GM12878 (cell line): ENCODE results near the gene NXN. TPM values are rescaled to one million over a fixed set of nuclear protein-coding genes. Genes with fewer than 3 reads are reported as not detected.
A peak's percentile ranks its signal among the peaks of the same experiment; 100 is the strongest.

Experiments
- ATAC-seq: fragments of 200-7000 bp; cut with Tn5 transposase; 3 replicates; pipeline ENCODE4 v1.9.1; 2020; ENCODE audit warnings: mild to moderate bottlenecking, moderate library complexity
- BruUV-seq: library from RNA; stranded (reverse); fragments of 400-500 nt; replicated peaks from 2 replicates; lab custom pipeline; 2021; lab: Mats Ljungman, UMichigan
- CTCF ChIA-PET: fragments of 300-600 bp; sonication (Branson Sonifier 250); formaldehyde crosslinking; extraction: SDS; loops from one replicate; lab custom pipeline; 2021; ENCODE audit warnings: inconsistent platforms; lab: Yijun Ruan, JAX
- POLR2A ChIA-PET: fragments of 350-600 bp; formaldehyde crosslinking; extraction: SDS; loops from one replicate; lab custom pipeline; 2021; ENCODE audit warnings: inconsistent platforms; lab: Charles Lee
- RAD21 ChIA-PET: fragments of 300-600 bp; sonication (Branson Sonifier 250); formaldehyde crosslinking; loops from one replicate; lab custom pipeline; 2023; ENCODE audit warnings: antibody characterized with exemption; ENCODE audit not compliant: unreplicated experiment; lab: Charles Lee
- SMC1A ChIA-PET: fragments of 300-600 bp; sonication (Branson Sonifier 250); formaldehyde crosslinking; loops from one replicate; lab custom pipeline; 2023; ENCODE audit not compliant: unreplicated experiment, uncharacterized antibody; lab: Charles Lee
- DNase-seq: peaks from one replicate; pipeline ENCODE4 v3.0.0-alpha.2; 2011; ENCODE audit warnings: low read depth, low spot score
- FAIRE-seq: peaks from 3 replicates; lab custom pipeline; 2011; peaks lifted over from hg19 to GRCh38; lab: Jason Lieb, UNC
- H2AFZ ChIP-seq: 2 replicates; pipeline ENCODE4 v1.6.0; 2011; ENCODE audit warnings: low read depth, low read length, control low read depth; ENCODE audit not compliant: control insufficient read depth
- H3K27ac ChIP-seq: 2 replicates; pipeline ENCODE4 v1.5.1; 2011; ENCODE audit warnings: control low read depth; ENCODE audit not compliant: control insufficient read depth, insufficient read depth
- H3K27me3 ChIP-seq, 2 experiments: replicated peaks in 1 of 2; 2 replicates each; pipeline versions ENCODE4 v1.6.0 to v1.6.1; 2011; ENCODE audit warnings: low read length in 1 of 2; ENCODE audit not compliant: control insufficient read depth in 2 of 2, insufficient read depth in 2 of 2
- H3K36me3 ChIP-seq, 2 experiments: 2 replicates each; pipeline ENCODE4 v1.5.1; 2011; ENCODE audit warnings: low read length in 1 of 2; ENCODE audit not compliant: control insufficient read depth in 2 of 2, insufficient read depth in 2 of 2
- H3K4me1 ChIP-seq: 2 replicates; pipeline ENCODE4 v1.6.1; 2011; ENCODE audit warnings: mild to moderate bottlenecking, low read length, moderate library complexity, mixed read lengths; ENCODE audit not compliant: control insufficient read depth, insufficient read depth
- H3K4me2 ChIP-seq: 2 replicates; pipeline ENCODE4 v1.6.0; 2011; ENCODE audit warnings: control low read depth; ENCODE audit not compliant: control insufficient read depth, insufficient read depth
- H3K4me3 ChIP-seq: fragments of 200-600 bp; sonication (generic); 2 replicates; pipeline ENCODE4 v1.5.1; 2016
- H3K79me2 ChIP-seq: 2 replicates; pipeline ENCODE4 v1.6.0; 2011; ENCODE audit warnings: low read length; ENCODE audit not compliant: control insufficient read depth, insufficient read depth
- H3K9ac ChIP-seq: 2 replicates; pipeline ENCODE4 v1.8.0; 2011; ENCODE audit warnings: low read length, control low read depth, mixed read lengths; ENCODE audit not compliant: control insufficient read depth, insufficient read depth
- H3K9me3 ChIP-seq: replicated peaks from 3 replicates; pipeline ENCODE4 v1.5.1; 2011; ENCODE audit warnings: mild to moderate bottlenecking, low read length; ENCODE audit not compliant: control insufficient read depth, insufficient read depth
- H4K20me1 ChIP-seq: 2 replicates; pipeline ENCODE4 v1.6.0; 2011; ENCODE audit not compliant: control insufficient read depth, insufficient read depth
- CBX3 ChIP-seq: fragments of 200-600 bp; sonication (generic); IDR thresholded peaks from 2 replicates; pipeline ENCODE4 v1.6.1; 2016; ENCODE audit warnings: low read depth, borderline replicate concordance
- IKZF1 ChIP-seq: fragments of 450-650 bp; conservative IDR thresholded peaks from 2 replicates; pipeline ENCODE4 v1.6.1; 2017; ENCODE audit warnings: antibody characterized with exemption, mild to moderate bottlenecking
- MAX ChIP-seq: IDR thresholded peaks from 2 replicates; pipeline ENCODE4 v1.6.1; 2012; ENCODE audit warnings: low read depth, low read length, improper control_type of control experiment
- PKNOX1 ChIP-seq: fragments of 450-650 bp; IDR thresholded peaks from 2 replicates; pipeline ENCODE4 v1.6.1; 2016; ENCODE audit warnings: mild to moderate bottlenecking
- SPI1 ChIP-seq: IDR thresholded peaks from 2 replicates; pipeline ENCODE4 v1.6.1; 2011; ENCODE audit warnings: low read depth, mild to moderate bottlenecking, low read length, moderate library complexity, borderline replicate concordance; ENCODE audit not compliant: insufficient read depth
- ZBTB4 ChIP-seq: fragments of 450-650 bp; formaldehyde crosslinking; IDR thresholded peaks from 2 replicates; pipeline ENCODE4 v1.4.0; 2022; ENCODE audit warnings: mild to moderate bottlenecking, moderate library complexity
- ZNF384 ChIP-seq: IDR thresholded peaks from 2 replicates; pipeline ENCODE4 v1.6.1; 2012; ENCODE audit warnings: low read depth, mild to moderate bottlenecking, low read length, improper control_type of control experiment, borderline replicate concordance
- WGBS: methylation state at CpG from one replicate; pipeline ENCODE4 v1.1.6; 2016; ENCODE audit warnings: low lambda C conversion rate; ENCODE audit not compliant: insufficient replicate concordance, insufficient coverage; ENCODE audit errors: missing lambda C conversion rate; 5-methylcytosine and 5-hydroxymethylcytosine counted together
- in situ Hi-C: fragments of 300-500 bp; cut with MboI; formaldehyde crosslinking; loops from 9 replicates; pipeline ENCODE4 v1.14.3; 2018; ENCODE audit warnings: mixed read lengths
- intact Hi-C: fragments of 100-400 bp; cut with micrococcal nuclease; formaldehyde crosslinking; loops from one replicate; pipeline ENCODE4 v1.14.2; 2022; ENCODE audit not compliant: unreplicated experiment
- polyA plus RNA-seq, 11 experiments: library from polyadenylated mRNA; depleted of rRNA in 4 of 11; unstranded in 6 of 11; stranded (reverse) in 5 of 11; fragments of >200 nt; fragmentation: Nextera tagmentation in 4 of 11; fragmentation: Illumina TruSeq in 1 of 11; extraction: Ambion mirVana in 4 of 11; extraction: Trizol in 1 of 11; gene quantifications; 1 replicate in 1 of 11; 2 replicates in 10 of 11; pipeline versions ENCODE4 v1.2.1 to v1.2.3, GENCODE V29; 2011 to 2016; ENCODE audit warnings: inconsistent platforms in 2 of 11, missing spikeins in 2 of 11, low read depth in 1 of 11
- total RNA-seq, 4 experiments: library from RNA; depleted of rRNA in 3 of 4; stranded (reverse); fragments of >200 nt in 3 of 4; fragmentation: Illumina TruSeq in 1 of 4; extraction: Trizol in 1 of 4; gene quantifications; 2 replicates each; pipeline versions ENCODE4 v1.2.1 to v1.2.3, GENCODE V29; 2013 to 2021

NXN gene
- total and polyA plus RNA-seq, 10 of the 15 experiments (the other 5 are each of a cell fraction or from before 2014, with no cell fraction given) = 0.04 to 1.2 (median 0.30) TPM

GRCh38 chr17:869567-870525 lies 109.7 kb downstream of the NXN start:
- in situ Hi-C loops = no loop called here
- no peak overlapping the region for H2AFZ ChIP-seq
- FAIRE-seq = no peak
- H3K9me3 ChIP-seq = no peaks in the 10 kb centered on the region; the same call in 2 of the 3 replicates
- H3K4me3 ChIP-seq = no peak overlapping the region
- DNase-seq = no peak
- POLR2A ChIA-PET = no interaction called here
- no peak for ATAC-seq
- TF ChIP-seq CBX3 (no peak), SPI1 (peak; percentile 59; the same call in 1 of the 2 replicates)
- TF ChIP-seq, all 136 proteins: peak for 1
- whole genome bisulfite sequencing = 30% methylated on average over 28 of the region's 30 CpGs
- Histone ChIP-seq H3K36me3 (no peaks in the 10 kb centered on the region), H3K4me2 (no peak overlapping the region), H4K20me1 (no peaks in the 10 kb centered on the region), H3K4me1 (no peaks in the 10 kb centered on the region), H3K9ac (no peak overlapping the region), H3K27me3 (peaks cover 3% of the 10 kb centered on the region in 2 experiments; a peak in 2 of 4 replicates), H3K79me2 (no peaks in the 10 kb centered on the region), H3K27ac (no peak overlapping the region)
- intact Hi-C loops = no loop called here
- BruUV-seq = no TSS peak
- ChIA-PET RAD21 (no interaction called here), CTCF (interaction anchor here (1.2 to 2.2 kb wide), 2 partner anchors 10 to 13 kb away, joined by 5 to 7 read pairs; no protein-coding TSS in a partner anchor), SMC1A (no interaction called here)

- ChIA-PET CTCF (interaction anchor here (2.2 kb wide), 1 partner anchor 12 kb away, joined by 7 read pairs; no protein-coding TSS in a partner anchor), RAD21 (no interaction called here), POLR2A (no interaction called here), SMC1A (no interaction called here)
- H3K79me2 ChIP-seq = no peaks in the 10 kb centered on the region
- DNase-seq = no peak
- no peaks in the 10 kb centered on the region for H3K36me3 ChIP-seq
- no peak overlapping the region for H3K27ac ChIP-seq
- peaks cover 3% of the 10 kb centered on the region in 2 experiments; a peak in 2 of 4 replicates for H3K27me3 ChIP-seq
- no peak overlapping the region for H3K4me3 ChIP-seq
- in situ Hi-C loops = no loop called here
- H3K4me2 ChIP-seq = no peak overlapping the region
- H2AFZ ChIP-seq = no peak overlapping the region
- 34% methylated on average over 7 of the region's 7 CpGs for WGBS
- intact Hi-C loops = no loop called here
- no peaks in the 10 kb centered on the region; the same call in 2 of the 3 replicates for H3K9me3 ChIP-seq
- BruUV-seq = no TSS peak
- ATAC-seq = no peak
- no peak for FAIRE-seq
- H3K4me1 ChIP-seq = no peaks in the 10 kb centered on the region
- no peaks in the 10 kb centered on the region for H4K20me1 ChIP-seq
- no peak overlapping the region for H3K9ac ChIP-seq
- TF ChIP-seq PKNOX1 = no peak
- TF ChIP-seq ZNF384 = no peak
- no peak for TF ChIP-seq IKZF1
- no peak for TF ChIP-seq ZBTB4 (CRISPR knock-in tag)
- TF ChIP-seq MAX = no peak
These were observed 110.5 kb downstream of the NXN start for GRCh38 chr17:869086-869485.
